GM19397 (cell line): ENCODE measurements around the gene OR10G7.
"Not testable (repeated sequence)": the region's sequence is repeated elsewhere in the genome, so short reads cannot be mapped to it uniquely, and the experiment has no call there.

Source experiments
- ATAC-seq: cut with Tn5 transposase; IDR thresholded peaks from one replicate; pipeline ENCODE4 v1.9.1; 2021; ENCODE audit warnings: mild to moderate bottlenecking, moderate library complexity; ENCODE audit not compliant: unreplicated experiment

Gene OR10G7

DNA sequence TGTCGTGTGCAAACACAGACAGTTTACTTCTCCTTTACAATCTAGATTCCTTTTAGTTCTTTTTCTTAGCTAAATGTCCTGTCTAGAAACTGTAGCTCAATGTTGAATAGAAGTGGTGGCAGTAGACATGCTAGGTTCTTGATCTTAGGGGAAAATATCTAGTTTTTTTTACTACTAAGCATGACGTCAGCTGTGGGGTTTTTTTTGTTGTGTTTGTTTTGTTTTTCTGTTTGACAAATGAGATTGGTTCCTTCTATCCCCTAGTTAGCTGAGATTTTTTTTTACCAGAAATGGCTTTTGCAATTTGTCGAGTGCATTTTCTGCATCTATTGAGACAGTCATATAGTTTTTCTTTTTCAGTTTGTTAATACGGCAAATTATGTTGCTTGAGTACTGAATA is 2.3 kb upstream of the OR10G7 start:
- no peak for ATAC-seq

DNA sequence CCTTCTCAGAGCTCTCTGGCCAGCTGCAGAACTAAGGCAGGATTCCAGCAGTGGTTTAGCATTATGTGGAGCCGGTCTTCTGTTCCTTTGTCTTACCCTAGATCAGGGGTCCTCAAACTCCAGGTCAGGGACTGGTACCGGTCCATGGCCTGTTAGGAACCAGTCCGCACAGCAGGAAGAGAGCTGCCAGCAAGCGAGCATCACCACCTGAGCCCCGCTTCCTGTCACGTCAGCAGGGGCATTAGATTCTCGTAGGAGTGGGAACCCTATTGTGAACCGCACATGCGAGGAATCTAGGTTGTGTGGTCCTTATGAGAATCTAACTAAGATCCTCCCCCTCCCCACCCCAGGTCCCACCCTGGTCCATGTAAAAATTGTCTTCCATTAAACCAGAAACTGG is 1.6 kb downstream of the OR10G7 start:
- ATAC-seq: no peak

- ATAC-seq: no peak
Observed at GRCh38 chr11:124036666-124037065, 4.5 kb downstream of the OR10G7 start.

DNA sequence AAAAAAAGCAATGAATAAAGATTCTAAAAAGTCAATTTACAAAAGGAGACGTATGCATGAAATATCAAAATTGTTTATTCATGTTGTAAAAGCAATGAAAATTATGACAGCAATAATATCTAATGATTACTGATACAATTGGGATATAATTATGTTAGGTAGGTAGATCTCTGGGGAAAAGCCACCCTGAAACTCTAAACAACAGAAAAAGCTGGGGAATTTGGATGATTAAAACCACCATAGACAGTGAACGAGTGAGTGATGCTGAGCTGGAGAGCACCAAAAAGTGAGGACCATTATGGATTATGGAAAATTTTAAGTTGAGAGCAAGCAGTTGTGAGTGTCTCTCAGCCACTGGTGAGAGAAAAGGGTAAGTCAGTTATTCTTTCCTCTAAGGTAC is 14.6 kb downstream of the OR10G7 start, which contains the start of gene OR10G8:
OR10G8 (plus strand) TSS at position 301 of the 400 bp plus-strand sequence. CDS start 2,825 bp downstream, outside the sequence.
- no peak for ATAC-seq

GRCh38 chr11:124015837-124016236 is 25.3 kb downstream of the OR10G7 start:
- not testable (repeated sequence) for ATAC-seq

- ATAC-seq: no peak
Observed at GRCh38 chr11:124012697-124013096, 28.4 kb downstream of the OR10G7 start, which contains the start of gene OR10G4. Gene OR10G4, plus strand, starts transcription at chr11:124012997. Its CDS starts 2,578 bp downstream, at chr11:124015575.

- ATAC-seq: no peak
Observed at GRCh38 chr11:123995119-123995518, 46.0 kb downstream of the OR10G7 start, which contains the start of gene OR10G6. Gene OR10G6, minus strand, starts transcription at chr11:123995161. Its CDS starts 0 bp downstream, at chr11:123995161.
